HG03520 (cell line): ENCODE results near the gene ZDHHC14.

Experiments used
- ATAC-seq: cut with Tn5 transposase; IDR thresholded peaks from one replicate; pipeline ENCODE4 v1.9.1; 2021; ENCODE audit warnings: mild to moderate bottlenecking, moderate library complexity; ENCODE audit not compliant: unreplicated experiment

Gene ZDHHC14

DNA sequence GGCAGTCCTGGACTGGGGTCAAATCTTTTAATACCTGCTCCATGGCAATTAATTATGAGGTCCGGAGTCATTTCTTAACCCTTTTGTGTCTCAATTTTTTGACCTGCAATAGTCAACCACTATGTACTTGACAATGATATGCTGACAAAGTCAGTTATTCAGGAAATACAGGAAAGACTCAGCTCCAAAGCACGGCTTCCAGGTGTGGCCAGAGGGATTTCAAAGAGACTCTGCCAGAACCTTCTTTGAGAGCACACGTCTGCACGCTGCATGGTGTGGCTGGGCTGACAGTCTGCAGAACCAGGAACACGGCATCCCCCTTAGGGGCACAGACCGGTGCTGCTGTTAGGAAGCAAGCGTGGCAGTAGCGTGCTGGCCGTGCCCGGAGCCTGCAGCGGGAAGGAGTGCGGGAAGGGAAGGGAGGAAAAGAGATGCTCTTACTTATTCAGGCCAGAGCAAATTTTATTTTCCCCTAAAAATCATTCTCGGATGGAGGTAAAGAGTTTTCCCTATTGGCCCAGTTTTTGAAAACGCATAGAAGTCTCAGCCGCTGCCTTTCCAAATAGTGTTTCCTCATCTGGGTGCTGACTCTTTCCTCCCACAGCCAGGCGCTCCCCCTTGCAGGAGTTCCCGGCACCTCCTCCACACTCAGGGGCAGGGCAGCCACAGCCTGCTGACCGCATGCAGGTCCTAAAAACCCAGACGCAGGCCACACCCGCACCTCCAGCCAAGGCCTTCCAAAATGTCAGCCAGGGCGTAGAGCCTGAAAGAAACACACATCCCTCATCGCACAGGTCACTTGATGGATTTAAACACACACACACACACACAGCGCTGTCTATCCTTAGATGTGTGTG lies 254.6 kb downstream of the ZDHHC14 start:
- ATAC-seq: no peak

GRCh38 chr6:157637516-157637915 lies 256.5 kb downstream of the ZDHHC14 start:
- ATAC-seq: no peak

DNA sequence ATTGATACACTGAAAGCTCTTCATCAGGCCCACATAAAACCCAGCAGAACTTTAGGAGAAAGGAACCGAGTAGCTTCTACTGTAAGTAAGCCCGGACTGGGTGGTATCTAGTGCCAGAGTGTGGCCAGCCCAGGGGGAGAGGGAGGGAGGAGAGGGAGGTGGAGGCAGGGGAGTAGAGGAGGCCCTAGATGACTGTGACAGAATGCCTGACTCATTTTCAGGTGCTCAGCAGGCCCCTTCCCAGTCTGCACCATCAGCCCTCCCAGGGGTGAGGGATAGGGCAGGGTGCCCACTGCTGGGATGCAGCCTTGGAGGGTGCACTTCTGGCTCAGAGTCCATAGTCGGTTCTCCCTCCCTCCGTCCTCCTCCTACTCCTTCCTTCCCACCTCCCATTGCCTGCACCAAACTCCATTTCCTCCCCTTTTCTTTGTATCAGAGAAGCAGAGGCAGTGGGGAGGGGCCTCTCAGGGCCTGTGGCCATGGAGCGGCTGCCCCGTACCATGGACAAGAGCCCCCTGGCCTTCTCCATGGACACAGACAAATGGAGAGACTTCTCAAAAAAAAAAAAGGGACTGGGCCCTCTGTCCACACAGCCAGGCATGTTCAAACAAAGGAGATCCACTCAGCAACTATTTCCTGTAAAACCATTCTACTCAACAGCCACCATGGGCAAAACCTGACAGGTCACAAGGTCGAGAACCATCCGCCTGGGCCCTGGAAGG lies 257.1 kb downstream of the ZDHHC14 start:
- no peak for ATAC-seq

DNA sequence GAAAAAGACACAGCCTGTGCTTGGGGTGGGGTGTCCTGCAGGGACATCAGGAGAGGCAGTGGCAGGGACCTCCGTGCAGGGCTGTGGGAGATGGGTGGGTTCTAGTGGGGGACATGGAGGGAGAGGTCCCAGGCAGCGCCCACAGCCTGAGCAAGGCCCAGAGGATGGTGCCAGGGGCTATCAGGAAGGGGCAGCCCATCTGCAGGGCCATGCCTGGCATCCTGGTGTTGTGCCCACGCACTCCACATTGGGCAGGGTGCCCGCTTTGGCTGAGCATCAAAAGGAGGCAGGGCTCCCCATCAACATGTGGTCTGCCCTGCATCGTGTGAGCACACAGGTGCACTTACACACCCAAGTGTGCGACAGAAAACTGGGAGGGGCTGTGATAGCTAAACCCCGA lies 257.8 kb downstream of the ZDHHC14 start:
- no peak for ATAC-seq

DNA sequence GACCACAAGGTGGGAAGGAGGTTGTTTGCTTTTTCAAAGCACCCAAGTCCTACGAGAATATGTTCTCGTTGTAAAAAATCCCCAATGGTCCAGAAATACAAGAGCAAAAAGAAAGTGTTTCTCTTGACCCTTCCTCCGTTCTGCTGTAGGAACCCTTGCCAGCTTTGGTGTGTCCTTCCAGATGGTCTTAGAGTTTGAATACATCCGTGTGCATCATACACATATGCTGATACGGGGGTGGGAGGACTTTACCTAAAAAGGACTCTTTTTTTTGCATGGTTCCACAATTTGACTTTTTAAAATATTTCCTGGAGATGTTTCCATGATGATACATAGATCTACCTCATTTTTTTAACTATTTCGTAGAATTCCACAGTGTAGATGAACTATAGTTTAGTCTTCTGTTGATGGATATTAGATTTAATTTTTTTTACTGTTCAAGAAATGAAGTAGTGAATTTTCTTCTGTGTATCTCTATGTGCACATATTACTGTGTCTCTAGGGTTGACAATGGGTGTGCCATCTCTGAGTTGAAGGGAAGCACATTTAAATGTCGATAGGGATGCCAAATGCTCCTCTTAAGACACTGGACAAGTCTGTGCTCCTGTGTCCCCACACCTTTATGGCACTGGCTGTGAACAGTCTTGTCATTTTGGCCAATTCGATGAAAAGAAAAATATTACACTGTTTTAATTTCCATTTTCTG lies 259.9 kb downstream of the ZDHHC14 start:
- no peak for ATAC-seq

GRCh38 chr6:157641837-157642236 lies 260.8 kb downstream of the ZDHHC14 start:
- no peak for ATAC-seq

- ATAC-seq: no peak
Measured at GRCh38 chr6:157642736-157643135, 261.7 kb downstream of the ZDHHC14 start.

GRCh38 chr6:157644043-157644810 lies 263.2 kb downstream of the ZDHHC14 start:
- ATAC-seq: no peak

GRCh38 chr6:157645201-157645795 lies 264.3 kb downstream of the ZDHHC14 start:
- no peak for ATAC-seq

- ATAC-seq: no peak
Measured at GRCh38 chr6:157646012-157646411, 265.0 kb downstream of the ZDHHC14 start.

- ATAC-seq: no peak
Measured at GRCh38 chr6:157647261-157647915, 266.4 kb downstream of the ZDHHC14 start.

DNA sequence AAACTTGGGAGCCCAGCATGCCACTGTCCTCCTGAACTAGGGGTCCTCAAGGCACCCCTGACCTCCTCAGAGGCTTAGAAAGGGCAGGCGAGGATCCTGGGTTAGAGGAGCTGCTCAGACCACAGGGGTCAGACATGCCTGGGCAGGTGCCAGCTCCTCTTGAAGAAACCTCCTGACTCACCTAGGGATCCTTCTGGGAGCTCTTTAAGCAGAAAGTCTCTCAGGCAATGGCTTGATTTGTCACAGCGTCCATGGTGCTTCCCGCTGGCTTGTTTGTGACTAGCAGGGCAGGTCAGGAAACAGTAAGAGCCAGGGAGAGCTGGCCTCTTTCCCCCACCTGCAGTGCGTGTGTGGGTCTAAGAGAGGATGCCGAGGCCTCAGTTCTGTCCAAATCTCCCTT lies 267.6 kb downstream of the ZDHHC14 start:
- ATAC-seq: no peak

GRCh38 chr6:157649311-157650260 lies 268.6 kb downstream of the ZDHHC14 start:
- ATAC-seq: no peak

- no peak for ATAC-seq
Measured at GRCh38 chr6:157650261-157650640, 269.3 kb downstream of the ZDHHC14 start.

DNA sequence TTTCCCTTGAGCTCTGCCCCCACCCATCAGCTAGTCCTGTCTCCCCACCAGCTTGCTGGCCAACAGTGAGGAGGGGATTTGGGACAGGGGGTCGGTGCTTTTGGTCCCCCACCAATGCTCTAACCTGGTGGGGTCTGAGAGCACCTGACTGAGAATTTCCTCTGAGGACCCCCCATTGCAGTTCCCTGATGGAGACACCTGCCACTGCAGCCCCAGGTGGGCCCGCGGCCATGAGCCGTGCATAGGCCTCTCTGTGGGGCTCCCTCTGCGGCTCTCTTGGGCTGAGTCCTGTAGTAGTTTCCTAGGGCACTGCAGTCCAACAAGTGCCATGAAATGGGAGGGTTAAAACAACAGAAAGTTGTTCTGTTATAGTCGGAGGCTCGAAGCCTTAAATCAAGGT lies 269.8 kb downstream of the ZDHHC14 start:
- ATAC-seq: no peak

DNA sequence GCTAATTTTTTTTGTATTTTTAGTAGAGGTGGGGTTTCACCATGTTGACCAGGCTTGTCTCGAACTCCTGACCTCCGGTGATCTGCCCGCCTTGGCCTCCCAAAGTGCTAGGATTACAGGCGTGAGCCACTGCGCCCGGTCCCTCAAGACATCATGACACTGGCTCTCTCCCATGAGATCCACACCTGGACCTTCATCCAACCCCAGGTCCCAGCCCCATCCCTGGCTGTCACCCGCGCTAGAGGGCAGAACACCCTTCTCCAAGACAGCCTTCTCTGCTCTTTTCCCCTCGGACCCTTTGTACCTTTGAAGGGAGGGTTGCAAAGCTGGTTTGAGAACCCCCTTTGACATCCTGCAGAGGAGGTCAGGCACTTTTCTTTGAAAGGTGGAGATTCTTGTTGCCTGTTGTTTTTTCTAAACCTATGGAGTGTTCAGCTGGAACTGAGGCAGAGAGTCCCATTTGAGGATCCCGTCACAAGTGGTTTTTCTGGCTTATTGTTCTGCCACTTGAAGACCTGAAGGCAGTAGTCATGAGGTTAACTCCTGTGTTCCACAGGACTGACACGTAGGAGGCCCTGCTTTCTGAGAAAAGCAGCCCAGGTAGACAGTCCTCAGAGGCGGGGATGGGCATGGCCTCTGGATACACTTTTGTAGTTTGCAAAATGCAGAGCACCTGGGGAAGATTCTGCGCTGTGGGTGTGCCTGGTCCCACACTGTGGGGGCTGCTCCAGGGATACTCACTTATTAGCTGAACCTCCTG lies 270.9 kb downstream of the ZDHHC14 start:
- no peak for ATAC-seq

DNA sequence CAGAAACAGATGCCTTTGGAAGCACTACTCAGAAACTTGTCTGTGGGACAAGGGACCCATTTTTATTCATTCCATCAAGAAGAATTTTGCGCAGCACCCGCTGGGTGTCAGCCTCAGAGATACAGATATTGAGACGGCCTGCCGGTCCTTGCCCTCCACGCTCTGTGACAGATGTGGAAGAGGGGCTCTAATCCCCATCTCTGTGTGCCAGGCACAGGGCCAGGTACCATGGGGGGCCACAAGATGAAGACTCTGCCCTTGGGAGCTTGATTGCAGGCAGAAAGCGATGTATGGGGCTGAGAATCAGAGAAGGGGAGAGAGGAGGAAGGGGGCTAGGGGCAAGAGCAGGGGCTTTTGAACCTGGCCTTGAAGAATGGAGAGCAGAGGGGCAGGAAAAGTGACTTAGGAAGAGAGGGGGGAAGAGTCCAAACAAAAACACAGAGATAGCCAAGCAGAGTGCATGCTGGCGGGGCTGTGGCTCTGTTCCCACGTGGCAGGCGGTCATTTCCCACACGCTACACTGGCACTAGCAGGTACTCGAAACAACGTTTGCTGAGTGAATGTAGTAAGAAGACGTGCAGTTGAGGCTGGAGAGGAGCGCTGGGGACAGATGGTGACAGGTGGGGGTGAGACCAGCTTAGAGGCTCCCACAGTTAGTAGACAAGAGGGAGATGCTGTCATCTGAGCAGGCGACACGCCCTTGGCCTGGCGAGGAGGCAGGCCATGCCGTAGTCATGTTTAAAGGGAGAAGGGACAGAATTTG lies 271.8 kb downstream of the ZDHHC14 start:
- no peak for ATAC-seq
